GM18502 (cell line): ENCODE results near the gene CIROP.

Experiments used
- ATAC-seq: cut with Tn5 transposase; IDR thresholded peaks from one replicate; pipeline ENCODE4 v1.9.1; 2021; ENCODE audit warnings: mild to moderate bottlenecking; ENCODE audit not compliant: unreplicated experiment, poor library complexity

The CIROP gene

GRCh38 chr14:23104591-23105347 lies at the start of gene CIROP:
Gene CIROP, minus strand, starts transcription at chr14:23104989. Its CDS starts 69 bp downstream, at chr14:23104920.
- no peak for ATAC-seq

GRCh38 chr14:23153851-23154796 lies 49.3 kb upstream of the CIROP start:
- ATAC-seq, result no peak

GRCh38 chr14:23151342-23151741 lies 46.6 kb upstream of the CIROP start:
- no peak for ATAC-seq

GRCh38 chr14:23149745-23150144 lies 45.0 kb upstream of the CIROP start:
- no peak for ATAC-seq

- ATAC-seq, result no peak
These were observed 43.9 kb upstream of the CIROP start for GRCh38 chr14:23148591-23149249.

GRCh38 chr14:23147676-23148075 lies 42.9 kb upstream of the CIROP start:
- no peak for ATAC-seq

- ATAC-seq, result no peak
These were observed 42.2 kb upstream of the CIROP start for GRCh38 chr14:23146980-23147379.

GRCh38 chr14:23146351-23146910 lies 41.6 kb upstream of the CIROP start:
- ATAC-seq, result no peak

GRCh38 chr14:23145794-23146350 lies 41.1 kb upstream of the CIROP start:
- no peak for ATAC-seq

GRCh38 chr14:23143911-23144310 lies 39.1 kb upstream of the CIROP start:
- ATAC-seq, result no peak

GRCh38 chr14:23142826-23143225 lies 38.0 kb upstream of the CIROP start:
- no peak for ATAC-seq

- no peak for ATAC-seq
These were observed 37.1 kb upstream of the CIROP start for GRCh38 chr14:23141706-23142444.

GRCh38 chr14:23140371-23140770 lies 35.6 kb upstream of the CIROP start:
- no peak for ATAC-seq

GRCh38 chr14:23139874-23140273 lies 35.1 kb upstream of the CIROP start:
- ATAC-seq, result no peak

- ATAC-seq, result no peak
These were observed 33.2 kb upstream of the CIROP start for GRCh38 chr14:23137813-23138535.

GRCh38 chr14:23137192-23137812 lies 32.5 kb upstream of the CIROP start:
- ATAC-seq, result no peak

GRCh38 chr14:23136566-23137133 lies 31.9 kb upstream of the CIROP start:
- ATAC-seq, result no peak

GRCh38 chr14:23132970-23133369 lies 28.2 kb upstream of the CIROP start:
- ATAC-seq, result no peak
